KOPT-K1 (cell line): ENCODE results near the gene LRRC26.

Experiments
- H3K27ac ChIP-seq: fragments of 200-600 bp; sonication (generic); 2 replicates; pipeline ENCODE4 v1.5.1; 2016; ENCODE audit warnings: antibody characterized with exemption, mild to moderate bottlenecking, low read depth, low read length; ENCODE audit not compliant: poor library complexity, severe bottlenecking
- H3K36me3 ChIP-seq: fragments of 200-600 bp; sonication (generic); 2 replicates; pipeline ENCODE4 v1.5.1; 2017; ENCODE audit warnings: antibody characterized with exemption, mild to moderate bottlenecking, low read length, moderate library complexity; ENCODE audit not compliant: insufficient read depth
- H3K9me3 ChIP-seq: fragments of 200-600 bp; sonication (generic); 2 replicates; pipeline ENCODE4 v1.5.1; 2017; ENCODE audit warnings: antibody characterized with exemption, low read length, mild to moderate bottlenecking; ENCODE audit not compliant: insufficient read depth, poor library complexity, severe bottlenecking

Gene LRRC26

GRCh38 chr9:137191691-137192447 is 22.0 kb upstream of the LRRC26 start:
- Histone ChIP-seq H3K27ac (no peak overlapping the region), H3K36me3 (peaks cover 25% of the 10 kb centered on the region; the same call in 1 of the 2 replicates), H3K9me3 (no peaks in the 10 kb centered on the region)

GRCh38 chr9:137191245-137191644 is 21.4 kb upstream of the LRRC26 start:
- Histone ChIP-seq H3K27ac (no peak overlapping the region), H3K9me3 (no peaks in the 10 kb centered on the region), H3K36me3 (peaks cover 31% of the 10 kb centered on the region; the same call in 1 of the 2 replicates)

- H3K27ac ChIP-seq, result no peak overlapping the region
- no peaks in the 10 kb centered on the region for H3K9me3 ChIP-seq
- H3K36me3 ChIP-seq, result peaks cover 39% of the 10 kb centered on the region; the same call in 1 of the 2 replicates
Measured at GRCh38 chr9:137190315-137190856, 20.5 kb upstream of the LRRC26 start.

- H3K27ac ChIP-seq, result peak overlapping the region; percentile 91
- H3K9me3 ChIP-seq, result no peaks in the 10 kb centered on the region
- H3K36me3 ChIP-seq, result peaks cover 41% of the 10 kb centered on the region; the same call in 1 of the 2 replicates
Measured at GRCh38 chr9:137189297-137190295, 19.7 kb upstream of the LRRC26 start.

- Histone ChIP-seq H3K36me3 (peaks cover 48% of the 10 kb centered on the region; the same call in 1 of the 2 replicates), H3K9me3 (no peaks in the 10 kb centered on the region), H3K27ac (peak within 1 kb of the TSS; percentile 91)
Measured at GRCh38 chr9:137188490-137189296, 18.8 kb upstream of the LRRC26 start, which contains the start of the genes ANAPC2 and SSNA1. Gene ANAPC2 (minus strand): TSS chr9:137188560. CDS start chr9:137188532, 28 bp downstream. Gene SSNA1 (plus strand): TSS chr9:137188676. CDS start chr9:137188727, 51 bp downstream.

- H3K27ac ChIP-seq, result peak overlapping the region; percentile 91
- peaks cover 54% of the 10 kb centered on the region; the same call in 1 of the 2 replicates for H3K36me3 ChIP-seq
- H3K9me3 ChIP-seq, result no peaks in the 10 kb centered on the region
Measured at GRCh38 chr9:137188086-137188489, 18.2 kb upstream of the LRRC26 start.

- no peaks in the 10 kb centered on the region for H3K9me3 ChIP-seq
- peak overlapping the region; percentile 91 for H3K27ac ChIP-seq
- peaks cover 61% of the 10 kb centered on the region; the same call in 1 of the 2 replicates for H3K36me3 ChIP-seq
Measured at GRCh38 chr9:137187386-137187785, 17.5 kb upstream of the LRRC26 start.

GRCh38 chr9:137186385-137186784 is 16.5 kb upstream of the LRRC26 start:
- peaks cover 62% of the 10 kb centered on the region; the same call in 1 of the 2 replicates for H3K36me3 ChIP-seq
- H3K27ac ChIP-seq, result no peak overlapping the region
- no peaks in the 10 kb centered on the region for H3K9me3 ChIP-seq

GRCh38 chr9:137185921-137186320 is 16.1 kb upstream of the LRRC26 start:
- peaks cover 62% of the 10 kb centered on the region; the same call in 1 of the 2 replicates for H3K36me3 ChIP-seq
- H3K9me3 ChIP-seq, result no peaks in the 10 kb centered on the region
- H3K27ac ChIP-seq, result no peak overlapping the region

- Histone ChIP-seq H3K9me3 (no peaks in the 10 kb centered on the region), H3K36me3 (peaks cover 62% of the 10 kb centered on the region; the same call in 1 of the 2 replicates), H3K27ac (no peak overlapping the region)
Measured at GRCh38 chr9:137184881-137185660, 15.2 kb upstream of the LRRC26 start.

- no peaks in the 10 kb centered on the region for H3K9me3 ChIP-seq
- H3K36me3 ChIP-seq, result peaks cover 68% of the 10 kb centered on the region; the same call in 1 of the 2 replicates
- H3K27ac ChIP-seq, result no peak overlapping the region
Measured at GRCh38 chr9:137183980-137184595, 14.2 kb upstream of the LRRC26 start.

- H3K27ac ChIP-seq, result no peak overlapping the region
Measured at GRCh38 chr9:137182836-137183235, 13.0 kb upstream of the LRRC26 start.

GRCh38 chr9:137181680-137182079 is 11.8 kb upstream of the LRRC26 start:
- H3K27ac ChIP-seq, result no peak overlapping the region
- peaks cover 73% of the 10 kb centered on the region; the same call in 1 of the 2 replicates for H3K36me3 ChIP-seq
- H3K9me3 ChIP-seq, result no peaks in the 10 kb centered on the region

More at GRCh38 chr9:137182836-137183235, 13.0 kb upstream of the LRRC26 start:
- H3K36me3 ChIP-seq, result peaks cover 77% of the 10 kb centered on the region; the same call in 1 of the 2 replicates
- H3K9me3 ChIP-seq, result no peaks in the 10 kb centered on the region
